HG02610 (cell line): ENCODE measurements around the gene ZNF296.

ENCODE experiments used
- ATAC-seq: cut with Tn5 transposase; IDR thresholded peaks from one replicate; pipeline ENCODE4 v1.9.1; 2021; ENCODE audit warnings: mild to moderate bottlenecking, moderate library complexity; ENCODE audit not compliant: unreplicated experiment

ZNF296 gene

DNA sequence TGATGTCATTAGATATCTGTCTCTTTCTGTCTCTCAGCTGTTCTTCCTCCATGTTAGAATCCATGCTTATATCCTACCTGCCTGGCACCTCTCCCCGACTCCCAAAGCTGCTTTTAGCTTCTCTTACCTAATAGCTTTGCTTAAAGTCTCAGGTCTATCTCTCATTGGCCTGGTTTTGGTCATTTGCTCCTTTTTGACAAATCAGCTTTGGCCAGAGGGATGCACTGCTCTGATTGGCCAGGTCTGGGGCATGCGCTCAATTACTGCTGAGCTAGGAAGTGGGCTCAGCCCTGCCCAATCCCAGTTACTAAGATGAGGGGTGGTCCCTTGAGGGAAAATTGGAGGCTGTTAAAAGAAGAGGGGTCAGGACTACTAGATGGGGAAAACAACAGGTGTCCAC lies 48.9 kb downstream of the ZNF296 start:
- ATAC-seq: no peak

GRCh38 chr19:45025264-45025663 lies 51.0 kb downstream of the ZNF296 start:
- no peak for ATAC-seq

- ATAC-seq: no peak
Measured at GRCh38 chr19:45023048-45023447, 53.2 kb downstream of the ZNF296 start.

DNA sequence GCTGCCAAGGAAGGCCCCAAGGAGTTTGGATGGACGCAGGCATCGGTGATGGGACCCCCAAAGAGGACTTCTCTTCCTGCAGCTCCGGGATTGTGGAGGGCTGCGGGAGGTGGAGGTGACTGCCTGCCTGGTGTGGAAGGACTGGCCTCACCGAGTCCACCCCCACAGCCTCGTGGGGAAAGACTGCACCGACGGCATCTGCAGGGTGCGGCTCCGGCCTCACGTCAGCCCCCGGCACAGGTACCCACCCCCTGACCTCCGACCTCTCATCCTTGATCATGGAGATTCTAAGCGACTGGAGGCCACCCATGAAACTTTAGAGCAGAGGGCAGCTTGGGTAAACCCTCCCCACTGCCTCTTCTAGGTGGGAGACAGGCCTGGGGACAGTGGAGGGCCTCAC lies 54.3 kb downstream of the ZNF296 start:
- no peak for ATAC-seq
